Sigmoid colon (tissue), 4 donors: ENCODE data around the gene VCAN.

ENCODE experiments used
- POLR2A ChIP-seq, 2 donors: fragments of 450-650 bp; IDR thresholded peaks; one replicate each; pipeline ENCODE4 v1.6.1; 2016; ENCODE audit warnings: antibody characterized with exemption in 2 of 2, mild to moderate bottlenecking in 2 of 2, moderate library complexity in 2 of 2
- POLR2AphosphoS5 ChIP-seq, 4 donors: sonication (generic); formaldehyde crosslinking; IDR thresholded peaks; one replicate each; pipeline ENCODE4 v1.6.1; 2017; ENCODE audit warnings: antibody characterized with exemption in 4 of 4

DNA sequence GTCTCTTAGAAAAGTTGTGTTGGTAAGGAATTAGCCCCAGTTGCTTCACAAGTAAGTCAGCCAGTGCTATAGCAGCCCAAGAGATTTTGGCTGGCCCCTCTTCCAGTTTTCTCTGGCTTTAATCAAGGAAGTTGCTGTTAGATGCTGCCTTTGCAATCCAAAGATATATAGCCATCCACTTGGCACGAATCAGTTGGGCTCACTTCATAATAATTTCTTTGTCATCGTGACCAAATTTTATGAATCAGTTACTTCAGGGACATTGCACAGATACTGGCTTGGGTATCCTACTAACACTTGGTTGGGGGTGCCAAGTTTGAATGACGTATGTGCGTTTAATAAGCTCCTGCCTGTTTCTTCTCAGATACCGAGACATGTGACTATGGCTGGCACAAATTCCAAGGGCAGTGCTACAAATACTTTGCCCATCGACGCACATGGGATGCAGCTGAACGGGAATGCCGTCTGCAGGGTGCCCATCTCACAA lies 81.5 kb downstream of the VCAN start:
- TF ChIP-seq POLR2A (IDR thresholded peaks at IDR 0.05) (no peak), POLR2AphosphoS5 (IDR thresholded peaks at IDR 0.05) (peak; percentile 46 to 69 (median 58))
